Naive B cell (primary cell): ENCODE data around the gene COX14. TPM values are rescaled to one million over a fixed set of nuclear protein-coding genes. Genes with fewer than 3 reads are reported as not detected.

Experiments used
- ATAC-seq, 2 donors: fragments of 150-1000 bp; cut with Tn5 transposase; 2 replicates each; pipeline ENCODE4 v1.10.0; 2021; ENCODE audit warnings: low read depth in 2 of 2, mild to moderate bottlenecking in 2 of 2, moderate library complexity in 2 of 2
- DNase-seq: peaks from one replicate; pipeline ENCODE4 v3.0.0; 2022
- H3K27ac Mint-ChIP-seq, 6 donors: one replicate each; pipeline ENCODE4 v1.8.0; 2020 to 2022; ENCODE audit warnings: mild to moderate bottlenecking in 6 of 6, mixed read lengths in 6 of 6, moderate library complexity in 5 of 6, inconsistent platforms in 2 of 6
- H3K27me3 Mint-ChIP-seq, 3 donors: one replicate each; pipeline ENCODE4 v1.8.0; 2021 to 2022; ENCODE audit warnings: mixed read lengths in 3 of 3, mild to moderate bottlenecking in 1 of 3
- H3K36me3 Mint-ChIP-seq, 2 donors: one replicate each; pipeline ENCODE4 v1.8.0; 2020 to 2022; ENCODE audit warnings: mixed read lengths in 2 of 2, inconsistent platforms in 1 of 2, mild to moderate bottlenecking in 1 of 2
- H3K4me1 Mint-ChIP-seq, 3 donors: one replicate each; pipeline ENCODE4 v1.8.0; 2020 to 2022; ENCODE audit warnings: mixed read lengths in 3 of 3, inconsistent platforms in 1 of 3, mild to moderate bottlenecking in 1 of 3, moderate library complexity in 1 of 3
- H3K4me3 Mint-ChIP-seq, 8 donors: one replicate each; pipeline ENCODE4 v1.8.0; 2020 to 2022; ENCODE audit warnings: mild to moderate bottlenecking in 8 of 8, mixed read lengths in 8 of 8, moderate library complexity in 8 of 8, inconsistent platforms in 2 of 8
- H3K9me3 Mint-ChIP-seq, 7 donors: one replicate each; pipeline ENCODE4 v1.8.0; 2020 to 2022; ENCODE audit warnings: mixed read lengths in 7 of 7, mild to moderate bottlenecking in 5 of 7, inconsistent platforms in 2 of 7, moderate library complexity in 1 of 7
- polyA plus RNA-seq, 6 donors: library from polyadenylated mRNA; unstranded; fragments of 300-500 nt; fragmentation: Illumina TruSeq; gene quantifications; one replicate each; pipeline ENCODE4 v1.2.3, GENCODE V29; 2021; ENCODE audit warnings: low read depth in 6 of 6

The COX14 gene
- polyA plus RNA-seq, 6 donors from 2014 or later: 171 to 225 (median 208) TPM

- no peaks in the 10 kb centered on the region for H3K36me3 Mint-ChIP-seq
- H3K4me1 Mint-ChIP-seq: peaks cover 30 to 35% (median 31%) of the 10 kb centered on the region in 3 donors
- H3K27ac Mint-ChIP-seq: peak overlapping the region in 2 of 6 donors; percentile 10 to 88
Observed at GRCh38 chr12:50105913-50106450, 6.1 kb upstream of the COX14 start.

GRCh38 chr12:50106907-50107306, 5.1 kb upstream of the COX14 start:
- ATAC-seq (no peak), DNase-seq (no peak)
- Mint-ChIP-seq H3K36me3 (no peaks in the 10 kb centered on the region), H3K4me3 (no peak overlapping the region), H3K4me1 (peaks cover 34 to 42% (median 40%) of the 10 kb centered on the region in 3 donors), H3K9me3 (no peaks in the 10 kb centered on the region), H3K27ac (no peak overlapping the region), H3K27me3 (no peaks in the 10 kb centered on the region)

More at GRCh38 chr12:50105913-50106450, 6.1 kb upstream of the COX14 start:
- DNase-seq (no peak), ATAC-seq (no peak)
- Mint-ChIP-seq H3K27me3 (no peaks in the 10 kb centered on the region), H3K9me3 (no peaks in the 10 kb centered on the region), H3K4me3 (peak overlapping the region in 1 of 8 donors; percentile 19)

DNA sequence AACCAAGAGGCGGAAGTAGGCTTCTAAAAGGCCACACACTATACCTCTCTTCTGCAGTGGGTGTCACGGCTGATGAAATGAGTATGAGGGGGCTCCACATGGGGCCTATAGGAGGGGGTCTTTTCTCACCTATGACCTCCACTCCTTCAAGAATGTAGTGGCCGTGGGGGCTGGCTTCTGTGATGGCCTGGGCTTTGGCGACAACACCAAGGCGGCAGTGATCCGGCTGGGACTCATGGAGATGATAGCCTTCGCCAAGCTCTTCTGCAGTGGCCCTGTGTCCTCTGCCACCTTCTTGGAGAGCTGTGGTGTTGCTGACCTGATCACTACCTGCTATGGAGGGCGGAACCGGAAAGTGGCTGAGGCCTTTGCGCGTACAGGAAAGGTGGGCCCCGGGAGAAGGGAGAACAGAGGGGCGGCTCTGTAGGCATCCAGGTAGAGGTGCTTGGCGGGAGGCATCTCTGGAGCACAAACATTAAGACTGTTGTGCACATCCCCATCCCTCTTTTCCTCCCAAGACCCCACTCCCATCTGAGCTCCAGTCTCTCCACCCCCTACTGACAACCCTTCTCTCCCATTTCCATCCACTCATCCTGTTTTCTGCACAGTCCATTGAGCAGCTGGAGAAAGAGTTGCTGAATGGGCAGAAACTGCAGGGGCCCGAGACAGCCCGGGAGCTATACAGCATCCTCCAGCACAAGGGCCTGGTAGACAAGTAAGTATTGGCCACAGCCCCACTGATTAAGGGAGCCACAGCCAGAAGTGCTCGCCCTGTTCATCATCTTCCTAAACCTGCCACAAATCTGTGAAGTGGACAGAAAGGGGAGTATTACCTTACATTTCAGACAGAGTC, 4.4 kb upstream of the COX14 start:
- DNase-seq: no peak
- H3K9me3 Mint-ChIP-seq: no peaks in the 10 kb centered on the region
- no peak for ATAC-seq
- peak overlapping the region in 5 of 6 donors; percentile 72 to 97 (median 82) for H3K27ac Mint-ChIP-seq
- no peaks in the 10 kb centered on the region for H3K36me3 Mint-ChIP-seq
- H3K4me3 Mint-ChIP-seq: no peak overlapping the region
- no peaks in the 10 kb centered on the region for H3K27me3 Mint-ChIP-seq
- peaks cover 36 to 48% (median 47%) of the 10 kb centered on the region in 3 donors for H3K4me1 Mint-ChIP-seq

GRCh38 chr12:50109319-50109718, 2.7 kb upstream of the COX14 start:
- H3K36me3 Mint-ChIP-seq: no peaks in the 10 kb centered on the region
- no peaks in the 10 kb centered on the region for H3K27me3 Mint-ChIP-seq
- ATAC-seq (no peak), DNase-seq (no peak)
- H3K4me3 Mint-ChIP-seq: peak overlapping the region in 4 of 8 donors; percentile 18 to 97 (median 24)
- peaks cover 34 to 56% (median 52%) of the 10 kb centered on the region in 3 donors for H3K4me1 Mint-ChIP-seq
- H3K9me3 Mint-ChIP-seq: no peaks in the 10 kb centered on the region
- peak overlapping the region in 4 of 6 donors; percentile 16 to 99 (median 76) for H3K27ac Mint-ChIP-seq

DNA sequence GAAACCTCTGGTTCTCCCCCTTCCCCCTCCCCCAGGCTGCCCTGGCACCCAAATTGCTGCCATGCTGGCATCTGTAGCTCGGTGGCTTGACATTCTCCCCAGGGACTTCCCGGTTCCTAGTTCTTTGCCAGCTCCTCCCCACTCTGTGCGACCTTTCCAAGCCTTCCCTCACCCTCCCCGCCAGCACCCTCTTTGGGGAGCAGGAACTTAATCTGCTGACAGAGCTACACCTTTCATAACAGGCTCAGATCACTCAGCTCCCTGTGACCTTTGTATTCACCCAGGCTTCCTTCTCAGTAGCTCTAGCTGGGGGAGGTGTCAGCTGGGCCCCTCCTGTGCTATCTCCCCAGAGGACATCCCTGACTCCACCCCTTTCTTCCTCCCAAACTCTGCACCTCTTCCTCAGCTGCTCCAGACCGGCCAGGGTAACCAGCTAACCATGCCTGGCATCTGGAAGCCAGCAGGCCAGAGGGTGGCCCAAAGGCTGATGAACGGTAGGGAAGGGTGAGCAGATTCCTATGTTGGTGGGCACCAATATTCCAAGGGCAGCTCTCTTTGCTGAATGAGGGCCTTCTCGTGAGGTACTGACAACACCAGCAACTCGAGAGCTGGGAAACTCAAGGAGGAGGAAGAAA, 1.8 kb upstream of the COX14 start:
- ATAC-seq: no peak
- no peaks in the 10 kb centered on the region for H3K9me3 Mint-ChIP-seq
- H3K4me3 Mint-ChIP-seq: peak overlapping the region; percentile 95 to 99 (median 98)
- H3K36me3 Mint-ChIP-seq: no peaks in the 10 kb centered on the region
- peak overlapping the region; percentile 94 to 99 (median 98) for H3K27ac Mint-ChIP-seq
- no peaks in the 10 kb centered on the region for H3K27me3 Mint-ChIP-seq
- DNase-seq: peak; percentile 14
- peaks cover 38 to 59% (median 52%) of the 10 kb centered on the region in 3 donors for H3K4me1 Mint-ChIP-seq

- H3K27ac Mint-ChIP-seq: peak overlapping the region; percentile 97 to 99 (median 98)
- H3K36me3 Mint-ChIP-seq: no peaks in the 10 kb centered on the region
- peak; percentile 49 for DNase-seq
- H3K4me3 Mint-ChIP-seq: peak overlapping the region; percentile 95 to 99 (median 98)
- H3K9me3 Mint-ChIP-seq: no peaks in the 10 kb centered on the region
- no peaks in the 10 kb centered on the region for H3K27me3 Mint-ChIP-seq
- H3K4me1 Mint-ChIP-seq: peaks cover 43 to 64% (median 52%) of the 10 kb centered on the region in 3 donors
- no peak for ATAC-seq
Observed at GRCh38 chr12:50110762-50111351, 1.2 kb upstream of the COX14 start.

DNA sequence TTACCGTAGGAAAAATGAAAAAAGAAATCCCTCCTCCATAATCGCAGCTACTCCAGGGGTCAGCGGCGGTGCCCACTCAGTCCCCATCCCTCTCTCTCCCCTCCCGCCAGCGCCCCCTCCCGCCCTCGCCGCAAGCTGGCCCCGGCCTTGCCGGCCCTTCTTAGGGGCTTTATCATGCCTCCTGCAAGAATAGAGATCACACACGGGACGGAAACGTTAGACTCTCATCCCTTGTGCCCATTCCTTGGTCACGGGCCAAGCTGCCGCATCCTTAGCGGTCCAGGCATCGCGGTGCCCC, 692 bp upstream of the COX14 start:
- H3K27ac Mint-ChIP-seq: peak overlapping the region; percentile 86 to 99 (median 98)
- no peaks in the 10 kb centered on the region for H3K9me3 Mint-ChIP-seq
- ATAC-seq (no peak), DNase-seq (no peak)
- no peaks in the 10 kb centered on the region for H3K27me3 Mint-ChIP-seq
- peaks cover 44 to 66% (median 53%) of the 10 kb centered on the region in 3 donors for H3K4me1 Mint-ChIP-seq
- peak overlapping the region; percentile 95 to 99 (median 98) for H3K4me3 Mint-ChIP-seq
- H3K36me3 Mint-ChIP-seq: no peaks in the 10 kb centered on the region

- H3K4me1 Mint-ChIP-seq: peaks cover 44 to 75% (median 53%) of the 10 kb centered on the region in 3 donors
- no peaks in the 10 kb centered on the region for H3K36me3 Mint-ChIP-seq
- ATAC-seq: no peak
- no peak for DNase-seq
- peak overlapping the region; percentile 97 to 99 (median 98) for H3K27ac Mint-ChIP-seq
- H3K27me3 Mint-ChIP-seq: no peaks in the 10 kb centered on the region
- peak overlapping the region; percentile 95 to 99 (median 98) for H3K4me3 Mint-ChIP-seq
- H3K9me3 Mint-ChIP-seq: no peaks in the 10 kb centered on the region
Observed at GRCh38 chr12:50112456-50113218, 601 bp downstream of the COX14 start.

DNA sequence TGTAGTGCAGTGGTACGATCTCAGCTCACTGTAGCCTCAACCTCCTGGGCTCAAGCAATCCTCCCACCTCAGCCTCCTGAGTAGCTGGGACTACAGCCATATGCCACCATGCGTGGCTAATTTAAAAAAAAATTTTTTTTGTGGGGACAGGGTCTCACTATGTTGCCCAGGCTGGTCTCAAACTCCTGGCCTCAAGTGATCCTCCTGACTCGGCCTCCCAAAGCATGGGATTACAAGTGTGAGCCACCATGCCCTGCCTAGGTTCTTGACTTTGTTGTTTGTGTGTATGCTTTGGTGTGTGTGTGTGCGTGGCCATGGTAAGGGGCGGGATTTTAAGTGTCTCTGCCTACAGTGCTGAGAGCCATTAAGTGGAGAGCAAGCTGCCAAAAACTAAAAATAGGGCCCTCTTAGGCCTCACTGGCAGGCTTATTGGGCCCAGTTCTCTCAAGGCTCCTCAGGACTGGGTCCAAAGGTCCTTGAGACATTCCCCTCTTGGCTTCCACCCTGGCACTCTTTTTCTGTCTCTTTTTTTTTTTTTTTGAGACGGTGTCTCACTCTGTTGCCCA, 5.1 kb downstream of the COX14 start:
- no peak for ATAC-seq
- Mint-ChIP-seq H3K36me3 (no peaks in the 10 kb centered on the region), H3K4me3 (peak overlapping the region in 1 of 8 donors; percentile 59), H3K9me3 (no peaks in the 10 kb centered on the region), H3K27me3 (no peaks in the 10 kb centered on the region), H3K27ac (peak overlapping the region in 2 of 6 donors; percentile 53 to 66), H3K4me1 (peaks cover 25 to 43% (median 34%) of the 10 kb centered on the region in 3 donors)
- DNase-seq: no peak

DNA sequence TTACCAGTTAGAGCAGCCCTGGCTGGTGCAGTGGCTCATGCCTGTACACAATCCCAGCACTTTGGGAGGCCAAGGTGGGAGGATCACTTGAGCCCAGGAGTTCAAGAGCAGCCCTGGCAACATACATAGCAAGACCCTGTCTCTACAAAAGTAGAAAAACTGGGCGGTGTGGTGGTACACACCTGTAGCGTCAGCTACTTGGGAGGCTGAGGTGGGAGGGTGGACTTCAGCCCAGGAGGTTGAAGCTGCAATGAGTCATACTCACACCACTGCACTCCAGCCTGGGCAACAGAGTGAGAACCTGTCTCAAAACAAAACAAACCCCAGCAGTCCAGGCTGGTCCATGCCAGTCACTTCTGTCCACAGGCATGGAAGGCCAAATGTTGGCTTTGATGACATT, 7.4 kb downstream of the COX14 start:
- Mint-ChIP-seq H3K4me3 (no peak overlapping the region), H3K9me3 (no peaks in the 10 kb centered on the region), H3K27me3 (no peaks in the 10 kb centered on the region), H3K4me1 (peaks cover 19 to 40% (median 24%) of the 10 kb centered on the region in 3 donors), H3K36me3 (peaks cover 0 to 6% of the 10 kb centered on the region in 2 donors), H3K27ac (peak overlapping the region in 1 of 6 donors; percentile 49)
- ATAC-seq (no peak), DNase-seq (no peak)

DNA sequence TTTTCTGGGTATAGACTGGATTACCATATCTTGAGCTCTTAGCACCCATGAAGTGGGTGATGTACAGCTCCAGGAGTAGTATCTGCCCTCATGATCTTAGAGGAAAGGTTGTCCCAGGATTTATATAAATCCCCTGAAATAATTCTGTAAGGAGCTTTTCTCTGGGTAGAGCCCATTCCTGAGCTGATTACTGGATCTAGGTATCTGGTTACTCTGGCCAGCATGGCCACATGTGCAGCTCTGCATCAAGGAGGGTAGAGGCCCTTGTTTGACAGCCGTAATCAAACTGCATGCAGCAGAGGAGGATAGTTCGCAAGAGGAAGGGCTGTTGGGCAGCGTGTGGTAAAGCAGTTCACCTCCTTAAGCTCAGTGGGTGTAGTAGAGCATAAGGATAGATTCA, 8.5 kb downstream of the COX14 start:
- no peak overlapping the region for H3K27ac Mint-ChIP-seq
- H3K4me1 Mint-ChIP-seq: peaks cover 21 to 47% (median 29%) of the 10 kb centered on the region in 3 donors

DNA sequence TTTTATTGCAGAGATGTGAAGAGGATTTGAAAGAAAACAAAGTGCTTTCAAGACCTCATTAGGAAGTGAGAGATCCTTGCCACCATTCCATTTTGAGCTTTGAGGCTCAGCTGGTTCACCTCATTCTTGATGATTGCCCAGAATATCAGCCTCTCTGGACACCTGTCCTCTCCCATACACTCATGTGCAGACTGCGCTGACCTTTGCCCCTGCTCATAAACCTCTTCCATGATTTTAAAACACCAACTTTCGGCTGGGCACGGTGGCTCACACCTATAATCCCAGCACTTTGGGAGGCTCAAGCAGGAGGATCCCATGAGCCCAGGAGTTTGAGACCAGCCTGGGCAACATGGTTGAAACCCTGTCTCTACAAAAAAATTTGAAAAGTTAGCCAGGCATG, 8.9 kb downstream of the COX14 start:
- Mint-ChIP-seq H3K4me3 (no peak overlapping the region), H3K4me1 (peaks cover 21 to 47% (median 29%) of the 10 kb centered on the region in 3 donors), H3K27ac (peak overlapping the region in 1 of 6 donors; percentile 51), H3K36me3 (peaks cover 0 to 7% of the 10 kb centered on the region in 2 donors), H3K9me3 (no peaks in the 10 kb centered on the region), H3K27me3 (no peaks in the 10 kb centered on the region)
- ATAC-seq (no peak), DNase-seq (no peak)

More for the DNA sequence above, 8.5 kb downstream of the COX14 start:
- peaks cover 0 to 7% of the 10 kb centered on the region in 2 donors for H3K36me3 Mint-ChIP-seq
- ATAC-seq (no peak), DNase-seq (no peak)
- no peak overlapping the region for H3K4me3 Mint-ChIP-seq
- H3K9me3 Mint-ChIP-seq: no peaks in the 10 kb centered on the region
- no peaks in the 10 kb centered on the region for H3K27me3 Mint-ChIP-seq
